GM18508 (cell line): ENCODE measurements around the gene BDP1.
"Not testable (repeated sequence)": the region's sequence is repeated elsewhere in the genome, so short reads cannot be mapped to it uniquely, and the experiment has no call there.

Experiments
- ATAC-seq: cut with Tn5 transposase; IDR thresholded peaks from one replicate; pipeline ENCODE4 v1.9.1; 2021; ENCODE audit warnings: moderate number of reproducible peaks; ENCODE audit not compliant: insufficient read depth, unreplicated experiment

The BDP1 gene

GRCh38 chr5:71456362-71456743, 902 bp downstream of the BDP1 start:
- ATAC-seq = peak; percentile 7

GRCh38 chr5:71457106-71457505, 1.7 kb downstream of the BDP1 start:
- no peak for ATAC-seq

- ATAC-seq = no peak
These were observed 5.2 kb downstream of the BDP1 start for GRCh38 chr5:71460693-71461092.

DNA sequence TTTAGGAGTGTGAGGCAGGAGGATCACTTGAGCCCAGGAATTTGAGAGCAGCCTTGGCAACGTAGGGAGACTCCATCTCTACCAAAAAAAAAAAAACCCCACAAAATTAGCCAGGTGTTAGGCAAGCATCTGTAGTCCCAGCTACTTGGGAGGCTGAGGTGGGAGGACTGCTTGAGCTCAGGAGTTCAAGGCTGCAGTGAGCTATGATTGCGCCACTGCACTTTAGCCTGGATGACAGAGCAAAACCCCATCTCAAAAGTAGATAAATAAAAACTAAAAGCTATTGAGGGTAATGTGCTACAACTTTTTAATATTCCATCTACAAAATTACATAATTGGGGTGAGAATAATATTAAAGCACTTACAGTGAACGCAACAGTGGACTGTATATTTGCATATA, 5.9 kb downstream of the BDP1 start:
- ATAC-seq = no peak

DNA sequence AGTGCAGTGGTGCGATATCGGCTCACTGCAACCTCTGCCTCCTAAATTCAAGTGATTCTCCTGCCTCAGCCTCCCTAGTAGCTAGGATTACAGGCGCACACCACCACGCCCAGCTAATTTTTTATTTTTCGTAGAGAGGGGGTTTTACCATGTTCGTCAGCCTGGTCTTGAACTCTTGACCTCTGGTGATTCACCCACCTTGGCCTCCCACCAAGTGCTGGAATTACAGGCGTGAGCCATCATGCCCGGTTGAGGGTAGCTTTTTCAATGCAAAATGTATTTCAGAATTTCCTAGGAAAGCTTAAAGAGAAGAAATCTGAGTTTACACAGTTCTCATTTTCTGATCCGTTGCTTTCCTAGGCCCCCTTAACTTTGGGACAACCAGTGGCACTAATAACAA, 15.7 kb downstream of the BDP1 start:
- no peak for ATAC-seq

DNA sequence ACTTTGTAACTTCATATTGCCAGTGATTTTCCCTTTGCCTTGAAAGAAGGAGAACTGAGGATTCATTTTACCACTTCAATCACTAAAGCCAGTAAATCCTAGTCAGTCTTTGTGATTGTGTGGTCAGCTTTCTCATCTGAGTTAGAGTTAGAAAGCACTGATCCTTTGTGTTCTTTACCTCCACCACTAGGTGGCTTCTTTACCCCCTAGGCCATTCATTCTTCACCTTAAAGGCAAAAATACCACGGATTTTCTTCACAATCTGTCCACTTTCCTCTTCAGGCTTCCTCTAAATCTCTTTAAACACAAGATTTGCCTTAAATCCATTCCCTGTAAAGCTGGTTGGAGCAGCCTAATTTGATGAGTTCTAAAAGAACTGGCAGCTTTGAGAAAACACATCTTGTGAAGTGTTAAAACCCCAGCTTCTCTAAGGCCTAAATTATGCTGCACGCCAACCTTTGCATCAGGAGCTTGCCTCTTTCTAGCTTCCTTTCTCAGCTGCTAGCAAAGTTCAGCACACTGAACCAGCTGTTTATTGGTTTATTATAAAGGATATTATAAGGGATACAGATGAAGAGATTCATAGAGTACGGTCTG, 20.4 kb downstream of the BDP1 start:
- ATAC-seq = no peak

- ATAC-seq = no peak
These were observed 26.0 kb downstream of the BDP1 start for GRCh38 chr5:71481441-71481840.

GRCh38 chr5:71482132-71482531, 26.7 kb downstream of the BDP1 start:
- no peak for ATAC-seq

DNA sequence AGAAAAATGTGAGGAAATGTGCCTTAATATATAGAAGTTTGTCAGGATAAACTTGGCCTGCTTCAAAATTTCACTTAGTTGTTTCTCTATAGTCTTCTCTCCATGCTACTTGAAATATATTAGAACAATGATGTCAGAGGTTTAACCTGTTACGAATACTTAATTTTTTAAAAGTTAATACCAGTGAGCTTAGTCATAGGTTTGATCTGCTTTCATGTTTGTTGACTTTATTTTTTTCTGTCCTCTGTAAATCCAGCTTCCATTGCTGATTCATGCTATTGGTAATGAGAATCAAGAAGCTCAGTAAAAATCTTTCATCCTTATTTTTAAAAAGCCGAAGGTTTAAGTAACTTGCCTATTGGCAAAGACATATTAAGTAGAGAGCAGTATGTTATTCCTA, 27.9 kb downstream of the BDP1 start:
- ATAC-seq = no peak

DNA sequence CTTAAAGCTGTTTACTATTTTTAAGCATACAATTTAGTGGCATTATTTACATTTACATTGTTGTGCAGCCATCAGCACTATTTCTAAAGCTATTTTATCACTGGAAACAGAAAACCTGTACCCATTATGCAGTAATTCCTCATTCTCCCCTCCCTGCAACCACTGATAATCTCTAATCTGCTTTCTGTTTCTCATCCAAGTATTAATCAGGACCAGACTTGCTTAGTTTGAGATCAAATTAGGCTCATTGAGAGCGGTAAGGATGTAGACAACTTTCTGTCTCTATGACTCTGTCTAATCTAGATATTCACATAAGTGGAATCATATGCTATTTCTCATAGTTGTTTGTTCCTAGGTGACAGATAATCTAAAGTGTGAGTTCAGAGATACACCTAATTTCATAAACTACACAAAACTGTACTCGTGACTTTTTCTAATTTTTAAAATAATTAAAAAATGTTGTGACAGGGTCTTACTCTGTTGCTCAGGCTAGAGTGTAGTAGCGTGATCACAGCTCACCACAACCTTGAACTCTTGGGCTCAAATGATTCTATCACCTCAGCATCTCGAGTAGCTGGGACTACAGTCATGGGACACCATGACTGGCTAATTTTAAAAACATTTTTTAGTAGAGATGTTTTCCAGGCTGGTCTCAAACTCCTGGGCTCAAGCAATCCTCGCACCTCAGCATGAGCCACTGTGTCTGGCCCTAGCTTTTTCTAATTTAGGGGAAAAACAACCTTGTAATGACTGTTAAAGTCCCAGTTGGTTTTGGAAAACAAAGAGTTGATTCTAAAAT, 37.6 kb downstream of the BDP1 start:
- no peak for ATAC-seq

DNA sequence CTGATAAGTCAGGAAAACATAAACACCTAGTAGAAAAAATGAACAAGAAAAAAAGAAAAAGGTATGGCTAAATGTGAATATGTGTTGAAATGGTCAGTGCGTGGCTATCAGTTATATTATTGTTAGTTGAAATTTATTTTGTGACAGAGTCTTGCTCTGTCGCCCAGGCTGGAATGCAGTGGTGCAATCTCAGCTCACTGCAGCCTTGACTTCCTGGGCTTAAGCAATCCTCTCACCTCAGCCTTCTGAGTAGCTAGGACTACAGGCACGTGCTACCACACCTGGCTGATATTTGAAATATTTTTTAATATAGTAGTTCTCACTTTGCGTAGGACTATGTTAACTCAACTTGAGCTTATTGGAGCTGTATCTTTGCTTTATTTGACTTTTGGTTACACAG, 38.8 kb downstream of the BDP1 start:
- not testable (repeated sequence) for ATAC-seq

- ATAC-seq = not testable (repeated sequence)
These were observed 43.3 kb downstream of the BDP1 start for GRCh38 chr5:71498756-71499155.

DNA sequence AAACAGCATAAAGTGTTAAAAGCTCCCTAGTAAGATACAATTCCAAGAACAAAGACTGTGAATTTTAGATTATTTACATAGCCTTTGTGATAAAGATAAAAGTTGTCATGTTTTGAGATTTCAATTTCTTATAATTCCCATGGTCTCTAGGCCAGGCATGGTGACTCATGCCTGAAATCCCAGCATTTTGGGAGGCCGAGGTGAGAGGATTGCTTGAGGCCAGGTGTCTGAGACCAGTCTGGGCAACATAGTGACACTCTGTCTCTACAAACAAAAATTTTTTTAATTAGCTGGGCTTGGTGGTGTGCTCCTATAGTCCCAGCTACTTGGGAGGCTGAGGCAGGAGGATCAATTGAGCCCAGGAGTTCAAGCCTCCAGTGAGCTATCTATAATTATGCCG, 48.1 kb downstream of the BDP1 start:
- no peak for ATAC-seq

- no peak for ATAC-seq
These were observed 66.7 kb downstream of the BDP1 start for GRCh38 chr5:71522151-71522550.

DNA sequence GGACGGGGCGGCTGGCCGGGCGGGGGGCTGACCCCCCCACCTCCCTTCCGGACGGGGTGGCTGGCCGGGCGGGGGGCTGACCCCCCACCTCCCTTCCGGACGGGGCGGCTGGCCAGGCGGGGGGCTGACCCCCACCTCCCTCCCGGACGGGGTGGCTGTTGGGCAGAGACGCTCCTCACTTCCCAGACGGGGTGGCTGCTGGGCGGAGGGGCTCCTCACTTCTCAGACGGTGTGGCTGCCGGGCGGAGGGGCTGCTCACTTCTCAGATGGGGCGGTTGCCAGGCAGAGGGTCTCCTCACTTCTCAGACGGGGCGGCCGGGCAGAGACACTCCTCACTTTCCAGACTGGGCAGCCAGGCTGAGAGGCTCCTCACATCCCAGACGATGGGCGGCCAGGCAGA, 70.2 kb downstream of the BDP1 start:
- ATAC-seq = not testable (repeated sequence)

DNA sequence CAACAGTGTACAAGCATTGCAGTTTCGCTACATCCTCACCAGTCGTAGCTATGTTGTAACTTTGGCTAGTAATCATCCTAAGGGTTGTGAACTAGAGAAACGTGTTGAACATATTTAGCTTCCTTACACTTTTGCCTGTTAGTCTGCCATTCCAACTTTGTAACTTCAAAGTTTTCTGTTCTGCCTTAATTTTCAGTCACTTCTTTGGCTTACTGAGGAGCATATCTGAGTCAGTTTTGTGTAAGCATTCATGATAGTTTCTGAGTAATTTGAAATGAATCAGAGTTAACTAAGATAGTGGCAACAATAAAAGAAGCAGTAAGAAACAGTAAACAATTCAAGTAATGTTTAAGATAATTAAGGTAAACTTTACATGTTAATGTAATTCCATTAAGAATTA, 72.8 kb downstream of the BDP1 start:
- ATAC-seq = no peak

- no peak for ATAC-seq
These were observed 74.2 kb downstream of the BDP1 start for GRCh38 chr5:71529682-71530081.

DNA sequence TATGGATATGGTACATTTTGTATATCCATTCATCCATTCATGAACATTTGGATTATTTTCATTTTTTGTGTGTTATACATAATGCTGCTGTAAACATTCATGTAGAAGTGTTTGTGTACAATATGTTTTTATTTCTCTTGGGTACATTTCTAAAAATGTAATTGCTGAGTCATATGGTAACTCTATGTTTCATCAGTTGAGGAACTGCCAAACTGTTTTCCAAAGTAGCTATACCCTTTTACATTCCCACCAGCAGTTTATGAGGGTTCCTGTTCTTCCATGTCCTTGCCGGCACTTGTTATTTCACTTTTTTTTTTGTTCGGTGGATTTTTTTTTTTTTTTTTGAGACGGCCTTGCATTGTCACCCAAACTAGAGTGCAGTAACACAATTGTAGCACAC, 77.7 kb downstream of the BDP1 start:
- ATAC-seq = no peak

DNA sequence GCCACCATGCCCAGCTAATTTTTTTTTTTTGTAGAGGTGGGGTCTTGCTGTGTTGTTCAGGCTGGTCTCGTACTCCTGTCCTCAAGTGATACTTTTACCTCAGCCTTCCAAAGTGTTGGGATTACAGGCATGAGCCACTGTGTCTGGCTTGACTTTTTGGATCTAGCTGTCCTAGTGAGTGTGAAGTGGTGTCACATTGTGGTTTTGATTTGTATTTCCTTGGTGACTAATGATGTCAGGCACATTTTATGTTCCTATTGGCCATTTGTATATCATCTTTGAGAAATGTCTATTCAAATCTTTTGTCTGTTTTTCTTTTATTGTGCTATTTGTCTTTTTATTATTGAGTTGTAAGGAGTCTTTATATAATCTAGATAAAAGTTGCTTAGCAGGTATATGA, 78.2 kb downstream of the BDP1 start:
- no peak for ATAC-seq

DNA sequence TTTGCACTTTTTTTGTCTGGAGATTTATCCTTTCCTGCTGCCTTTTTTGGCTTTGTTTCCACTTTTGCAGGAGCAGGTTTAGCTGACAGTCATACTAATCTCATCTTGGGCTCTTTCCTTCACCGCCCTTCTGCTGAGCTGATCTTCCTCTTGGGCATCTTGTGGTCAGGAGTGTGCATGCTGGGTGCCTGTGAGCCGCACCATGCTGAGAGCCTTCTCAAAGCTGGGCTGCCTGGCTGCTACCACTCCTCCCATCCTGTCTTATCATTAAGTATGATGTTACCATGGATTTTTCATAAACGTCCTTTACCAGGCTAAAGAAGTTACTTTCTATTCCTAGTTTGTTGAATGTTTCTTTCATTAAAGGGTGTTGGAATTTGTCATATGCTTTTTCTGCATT, 82.2 kb downstream of the BDP1 start:
- ATAC-seq = no peak

- ATAC-seq = not testable (repeated sequence)
These were observed 95.4 kb downstream of the BDP1 start for GRCh38 chr5:71550885-71551284.

- ATAC-seq = not testable (repeated sequence)
These were observed 96.1 kb downstream of the BDP1 start for GRCh38 chr5:71551582-71551981.
